HCT116 (cell line): Measurements from ENCODE around the gene SLC28A2. TPM values are rescaled to one million over a fixed set of nuclear protein-coding genes. Genes with fewer than 3 reads are reported as not detected.

Experiments used
- ATAC-seq: fragments of 200-7000 bp; cut with Tn5 transposase; 2 replicates; pipeline ENCODE4 v1.9.1; 2020; ENCODE audit warnings: mild to moderate bottlenecking, moderate library complexity
- BruUV-seq: library from RNA; stranded (reverse); fragments of 400-500 nt; replicated peaks from 2 replicates; lab custom pipeline; 2021; lab: Mats Ljungman, UMichigan
- CTCF ChIA-PET: fragments of 300-600 bp; sonication (Branson Sonifier 250); formaldehyde crosslinking; loops from one replicate; lab custom pipeline; 2021; ENCODE audit warnings: antibody characterized with exemption; lab: Charles Lee
- POLR2A ChIA-PET: fragments of 300-600, 350-600 bp; sonication (Branson Sonifier 250); formaldehyde crosslinking; loops from one replicate; lab custom pipeline; 2021; ENCODE audit warnings: antibody characterized with exemption; lab: Charles Lee
- RAD21 ChIA-PET, 2 experiments: fragments of 300-600 bp; sonication (Branson Sonifier 250); formaldehyde crosslinking; loops; one replicate each; lab custom pipeline; 2023; ENCODE audit warnings: low total read pairs in 2 of 2; ENCODE audit not compliant: uncharacterized antibody in 2 of 2, unreplicated experiment in 2 of 2, low non-redundant PET in 1 of 2; lab: Charles Lee
- DNase-seq: peaks from one replicate; pipeline ENCODE4 v3.0.0-alpha.2; 2010; ENCODE audit warnings: low read depth, low spot score
- H2AFZ ChIP-seq: fragments of 200-600 bp; shearing (Covaris generic), sonication (generic); 2 replicates; pipeline ENCODE4 v1.6.1; 2017; ENCODE audit warnings: low read depth, mixed run types, mixed read lengths, antibody characterized with exemption, low read length; ENCODE audit not compliant: poor library complexity, severe bottlenecking
- H3K27ac ChIP-seq: 2 replicates; pipeline ENCODE4 v1.5.1; 2012; ENCODE audit warnings: low read depth, low read length
- H3K27me3 ChIP-seq: fragments of 200-600 bp; sonication (generic); 2 replicates; pipeline ENCODE4 v1.6.1; 2016; ENCODE audit warnings: mixed run types, low read length, mixed read lengths; ENCODE audit not compliant: insufficient read depth
- H3K36me3 ChIP-seq, 2 experiments: fragments of 200-500 bp in 1 of 2; fragments of 200-600 bp in 1 of 2; sonication (Bioruptor generic) in 1 of 2; sonication (generic) in 1 of 2; 2 replicates each; pipeline versions ENCODE4 v1.5.1 to v1.6.1; 2014 to 2016; ENCODE audit warnings: low read length in 2 of 2, inconsistent platforms in 1 of 2, mixed read lengths in 1 of 2, mixed run types in 1 of 2; ENCODE audit not compliant: insufficient read depth in 2 of 2, control insufficient read depth in 1 of 2
- H3K4me1 ChIP-seq, 2 experiments: fragments of 200-600 bp in 1 of 2; sonication (generic) in 1 of 2; 2 replicates each; pipeline versions ENCODE4 v1.5.1 to v1.6.1; 2012 to 2017; ENCODE audit warnings: low read length in 2 of 2, inconsistent platforms in 1 of 2, mild to moderate bottlenecking in 1 of 2, mixed read lengths in 1 of 2, mixed run types in 1 of 2, moderate library complexity in 1 of 2; ENCODE audit not compliant: insufficient read depth in 2 of 2, control insufficient read depth in 1 of 2
- H3K4me2 ChIP-seq: fragments of 200-600 bp; sonication (generic); 2 replicates; pipeline ENCODE4 v1.6.1; 2017; ENCODE audit warnings: mixed run types, low read length, mixed read lengths
- H3K4me3 ChIP-seq, 2 experiments: fragments of 200-600 bp in 1 of 2; sonication (generic) in 1 of 2; replicated peaks in 1 of 2; 2 replicates each; pipeline ENCODE4 v1.5.1; 2011 to 2016; ENCODE audit warnings: low read length in 2 of 2, control low read depth in 1 of 2, low read depth in 1 of 2, mild to moderate bottlenecking in 1 of 2, mixed read lengths in 1 of 2, mixed run types in 1 of 2
- H3K79me2 ChIP-seq: fragments of 200-600 bp; sonication (generic); 2 replicates; pipeline ENCODE4 v1.6.1; 2017; ENCODE audit warnings: mild to moderate bottlenecking, mixed run types, low read length, moderate library complexity, mixed read lengths; ENCODE audit not compliant: insufficient read depth
- H3K9ac ChIP-seq: fragments of 200-600 bp; sonication (generic); 2 replicates; pipeline ENCODE4 v1.6.1; 2016; ENCODE audit warnings: low read length, mixed read lengths
- H3K9me2 ChIP-seq: fragments of 200-600 bp; sonication (generic), shearing (Covaris generic); 2 replicates; pipeline ENCODE4 v1.6.1; 2017; ENCODE audit warnings: mixed run types, mild to moderate bottlenecking, moderate library complexity; ENCODE audit not compliant: insufficient read depth
- H3K9me3 ChIP-seq, 2 experiments: fragments of 200-500 bp in 1 of 2; fragments of 200-600 bp in 1 of 2; sonication (Bioruptor generic) in 1 of 2; sonication (generic) in 1 of 2; 2 replicates each; pipeline ENCODE4 v1.6.1; 2014 to 2017; ENCODE audit warnings: low read length in 2 of 2, mixed read lengths in 2 of 2, inconsistent platforms in 1 of 2, low read depth in 1 of 2, mild to moderate bottlenecking in 1 of 2, mixed run types in 1 of 2, moderate library complexity in 1 of 2; ENCODE audit not compliant: control insufficient read depth in 1 of 2, insufficient read depth in 1 of 2
- H4K20me1 ChIP-seq: fragments of 200-600 bp; sonication (generic), shearing (Covaris generic); 2 replicates; pipeline ENCODE4 v1.6.1; 2017; ENCODE audit warnings: mixed run types, mild to moderate bottlenecking, moderate library complexity; ENCODE audit not compliant: insufficient read depth
- ATF3 ChIP-seq: IDR thresholded peaks from 2 replicates; pipeline ENCODE4 v1.6.1; 2012
- CBX3 ChIP-seq: IDR thresholded peaks from 2 replicates; pipeline ENCODE4 v1.6.1; 2012; ENCODE audit warnings: low read depth
- CTCF ChIP-seq, 3 experiments: fragments of 200-600 bp in 1 of 3; sonication (generic) in 1 of 3; IDR thresholded peaks in 2 of 3; conservative IDR thresholded peaks in 1 of 3; 2 replicates each; pipeline ENCODE4 v1.5.1; 2012 to 2017; ENCODE audit warnings: low read depth in 2 of 3, low read length in 2 of 3, antibody characterized with exemption in 1 of 3, borderline replicate concordance in 1 of 3, control low read depth in 1 of 3, mild to moderate bottlenecking in 1 of 3, mixed read lengths in 1 of 3, mixed run types in 1 of 3, moderate library complexity in 1 of 3; ENCODE audit not compliant: insufficient read depth in 1 of 3
- EZH2 ChIP-seq: fragments of 200-600 bp; sonication (generic); IDR thresholded peaks from 2 replicates; pipeline ENCODE4 v1.6.1; 2017; ENCODE audit warnings: antibody characterized with exemption, mixed run types
- EZH2phosphoT487 ChIP-seq: fragments of 200-600 bp; IDR thresholded peaks from 2 replicates; pipeline ENCODE4 v1.6.1; 2018; ENCODE audit warnings: antibody characterized with exemption, borderline replicate concordance
- FOSL1 ChIP-seq: IDR thresholded peaks from 2 replicates; pipeline ENCODE4 v1.6.1; 2012; ENCODE audit warnings: low read depth
- JUND ChIP-seq: IDR thresholded peaks from 2 replicates; pipeline ENCODE4 v1.6.1; 2012
- MAX ChIP-seq: IDR thresholded peaks from 2 replicates; pipeline ENCODE4 v1.6.1; 2012
- RAD21 ChIP-seq: IDR thresholded peaks from 2 replicates; pipeline ENCODE4 v1.6.1; 2012; ENCODE audit warnings: low read depth, mild to moderate bottlenecking
- TCF7L2 ChIP-seq: IDR thresholded peaks from 2 replicates; pipeline ENCODE4 v1.7.0; 2011; ENCODE audit warnings: borderline replicate concordance, inconsistent platforms; ENCODE audit not compliant: insufficient read depth, insufficient read length; ENCODE audit errors: extremely low read depth
- ZFX ChIP-seq: fragments of 450-650 bp; IDR thresholded peaks from 2 replicates; pipeline ENCODE4 v1.6.1; 2017
- intact Hi-C: fragments of 100-400 bp; cut with micrococcal nuclease; formaldehyde crosslinking; loops from 2 replicates; pipeline ENCODE4 v1.10.0; 2022
- total RNA-seq: library from RNA; stranded (reverse); gene quantifications from one replicate; pipeline ENCODE4 v1.2.1, GENCODE V29; 2021; ENCODE audit not compliant: unreplicated experiment

The SLC28A2 gene
- total RNA-seq, 1 experiment from 2014 or later, result not detected

- ATAC-seq, result peak; percentile 50
- BruUV-seq, result no TSS peak
- POLR2A ChIA-PET, result no interaction called here
These were observed 16.1 kb downstream of the SLC28A2 start for GRCh38 chr15:45268135-45268534.

More at GRCh38 chr15:45268135-45268534, 16.1 kb downstream of the SLC28A2 start:
- no peak for DNase-seq
- TF ChIP-seq EZH2phosphoT487, result no peak
- TF ChIP-seq ATF3, result no peak
- TF ChIP-seq RAD21, result peak; percentile 42
- TF ChIP-seq EZH2, result no peak
- TF ChIP-seq CTCF (IDR thresholded peaks at IDR 0.05 in 2 of 3, conservative IDR thresholded peaks at IDR 0.05 in 1 of 3; ENCODE audit: borderline replicate concordance in 1 of 3, insufficient read depth in 1 of 3, low read depth in 2 of 3, low read length in 2 of 3), result peak; percentile 23 to 52 (median 43); a peak in 3 of 6 replicates
- no peak for TF ChIP-seq CBX3
- TF ChIP-seq ZFX, result no peak
- no peak for TF ChIP-seq JUND
- no peak for TF ChIP-seq TCF7L2
- no peak for TF ChIP-seq FOSL1
- TF ChIP-seq MAX, result no peak
- no peak overlapping the region for H3K27ac ChIP-seq
- H3K79me2 ChIP-seq, result no peaks in the 10 kb centered on the region
- no peak overlapping the region for H3K4me3 ChIP-seq
- H3K4me2 ChIP-seq, result no peak overlapping the region
- H3K9me3 ChIP-seq, result no peaks in the 10 kb centered on the region
- H3K9me2 ChIP-seq, result no peaks in the 10 kb centered on the region
- no peaks in the 10 kb centered on the region for H3K36me3 ChIP-seq
- no peak overlapping the region for H2AFZ ChIP-seq
- ChIA-PET CTCF (no interaction called here), RAD21 (interaction anchor here in 1 of 2 experiments (1.2 kb wide), 1 partner anchor 104 kb away, joined by 3 read pairs; no protein-coding TSS in a partner anchor)
- no peaks in the 10 kb centered on the region for H3K4me1 ChIP-seq
- intact Hi-C loops, result loop anchor here (2.0 kb wide), 1 partner anchor 63 kb away; no protein-coding TSS in a partner anchor
- H3K9ac ChIP-seq, result no peak overlapping the region
- no peaks in the 10 kb centered on the region for H3K27me3 ChIP-seq
- H4K20me1 ChIP-seq, result no peaks in the 10 kb centered on the region
